Breast epithelium (tissue), 4 donors: ENCODE data around the gene PLPPR3. TPM values are rescaled to one million over a fixed set of nuclear protein-coding genes. Genes with fewer than 3 reads are reported as not detected.

Experiments
- DNase-seq, 2 donors: peaks; one replicate each; pipeline ENCODE4 v3.0.0-alpha.2; 2019; ENCODE audit warnings: low spot score in 2 of 2
- H3K27ac ChIP-seq, 2 donors: fragments of 200-600 bp; sonication (generic) in 1 of 2; one replicate each; pipeline ENCODE4 v1.5.1; 2016 to 2019; ENCODE audit warnings: mild to moderate bottlenecking in 1 of 2
- H3K27me3 ChIP-seq, 2 donors: fragments of 200-600 bp; sonication (generic) in 1 of 2; one replicate each; pipeline versions ENCODE4 v1.5.1 to v1.6.0; 2017 to 2019; ENCODE audit warnings: control low read depth in 1 of 2, mild to moderate bottlenecking in 1 of 2
- H3K36me3 ChIP-seq: fragments of 200-600 bp; one replicate; pipeline ENCODE4 v1.5.1; 2019
- H3K4me1 ChIP-seq, 2 donors: fragments of 200-600 bp; sonication (generic); one replicate each; pipeline ENCODE4 v1.5.1; 2016 to 2019; ENCODE audit warnings: control low read depth in 1 of 2
- H3K4me3 ChIP-seq, 3 donors: fragments of 200-600 bp; sonication (generic); 1 replicate in 2 of 3; 2 replicates in 1 of 3; pipeline ENCODE4 v1.5.1; 2016 to 2019; ENCODE audit warnings: mild to moderate bottlenecking in 3 of 3, moderate library complexity in 2 of 3
- H3K9me3 ChIP-seq, 2 donors: fragments of 200-600 bp; sonication (generic) in 1 of 2; one replicate each; pipeline ENCODE4 v1.5.1; 2016 to 2019; ENCODE audit warnings: control low read depth in 1 of 2
- POLR2A ChIP-seq: fragments of 450-650 bp; IDR thresholded peaks from one replicate; pipeline ENCODE4 v1.6.1; 2016; ENCODE audit warnings: antibody characterized with exemption, mild to moderate bottlenecking, moderate library complexity
- POLR2AphosphoS5 ChIP-seq, 3 donors: sonication (generic); formaldehyde crosslinking; IDR thresholded peaks; one replicate each; pipeline ENCODE4 v1.6.1; 2017; ENCODE audit warnings: antibody characterized with exemption in 3 of 3
- intact Hi-C: fragments of 100-400 bp; cut with DNase I; formaldehyde crosslinking; loops from one replicate; pipeline ENCODE4 v1.15.1; 2023; ENCODE audit warnings: low total_unique reads
- total RNA-seq, 3 donors: library from RNA; depleted of rRNA; stranded (reverse); fragments of >200 nt; gene quantifications; one replicate each; pipeline ENCODE4 v1.1.0, GENCODE V29; 2016
- TF ChIP-seq, protein P1 (sequence below), 3 donors: fragments of 450-650 bp; IDR thresholded peaks; one replicate each; pipeline ENCODE4 v1.5.1; 2016 to 2017; ENCODE audit warnings: antibody characterized with exemption in 3 of 3, mild to moderate bottlenecking in 3 of 3, moderate library complexity in 3 of 3

PLPPR3 gene
- total RNA-seq = 1 to 10 TPM in 2 of 3 donors, not detected in 1; 6.9 to 9.1 TPM

GRCh38 chr19:821825-822503 lies at the start of gene PLPPR3:
TSS of gene PLPPR3 (minus strand) at chr19:821955. CDS start at chr19:821559, 396 bp downstream.
- intact Hi-C loops = no loop called here
- peak within 1 kb of the TSS in 1 of 2 donors; percentile 12 for H3K27ac ChIP-seq
- H3K4me3 ChIP-seq = peak within 1 kb of the TSS; percentile 26 to 71 (median 49)
- TF ChIP-seq POLR2AphosphoS5 (IDR thresholded peaks at IDR 0.05) (no peak), POLR2A (no peak)
- TF ChIP-seq, protein P1, sequence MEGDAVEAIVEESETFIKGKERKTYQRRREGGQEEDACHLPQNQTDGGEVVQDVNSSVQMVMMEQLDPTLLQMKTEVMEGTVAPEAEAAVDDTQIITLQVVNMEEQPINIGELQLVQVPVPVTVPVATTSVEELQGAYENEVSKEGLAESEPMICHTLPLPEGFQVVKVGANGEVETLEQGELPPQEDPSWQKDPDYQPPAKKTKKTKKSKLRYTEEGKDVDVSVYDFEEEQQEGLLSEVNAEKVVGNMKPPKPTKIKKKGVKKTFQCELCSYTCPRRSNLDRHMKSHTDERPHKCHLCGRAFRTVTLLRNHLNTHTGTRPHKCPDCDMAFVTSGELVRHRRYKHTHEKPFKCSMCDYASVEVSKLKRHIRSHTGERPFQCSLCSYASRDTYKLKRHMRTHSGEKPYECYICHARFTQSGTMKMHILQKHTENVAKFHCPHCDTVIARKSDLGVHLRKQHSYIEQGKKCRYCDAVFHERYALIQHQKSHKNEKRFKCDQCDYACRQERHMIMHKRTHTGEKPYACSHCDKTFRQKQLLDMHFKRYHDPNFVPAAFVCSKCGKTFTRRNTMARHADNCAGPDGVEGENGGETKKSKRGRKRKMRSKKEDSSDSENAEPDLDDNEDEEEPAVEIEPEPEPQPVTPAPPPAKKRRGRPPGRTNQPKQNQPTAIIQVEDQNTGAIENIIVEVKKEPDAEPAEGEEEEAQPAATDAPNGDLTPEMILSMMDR (IDR thresholded peaks at IDR 0.05) = no peak
- no peaks in the 10 kb centered on the region for H3K36me3 ChIP-seq
- H3K9me3 ChIP-seq = no peaks in the 10 kb centered on the region
- H3K27me3 ChIP-seq = peaks cover 12 to 19% of the 10 kb centered on the region in 2 donors
- H3K4me1 ChIP-seq = peaks cover 4 to 7% of the 10 kb centered on the region in 2 donors
- DNase-seq = no peak

DNA sequence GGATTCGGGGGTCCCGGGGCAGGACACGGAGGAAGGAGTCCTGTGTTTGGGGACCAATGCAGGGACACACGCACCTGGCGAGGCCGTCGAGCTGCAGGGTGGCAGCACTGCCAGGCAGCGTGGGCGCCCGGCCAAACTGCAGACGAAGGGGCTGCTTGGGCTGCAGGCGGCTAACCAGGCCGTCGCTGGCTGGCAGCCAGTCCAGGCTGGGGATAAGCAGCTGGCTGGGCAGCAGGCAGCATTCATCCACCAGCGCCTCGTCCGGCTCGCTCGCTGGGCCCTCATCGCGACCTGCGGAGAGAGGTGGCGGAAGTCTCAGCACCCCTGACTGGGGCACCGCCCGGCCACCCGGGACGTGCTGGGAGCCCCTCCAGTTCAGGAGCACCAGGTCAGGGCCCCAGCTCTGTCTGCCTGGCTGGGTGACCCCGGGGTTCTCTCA lies 49.2 kb upstream of the PLPPR3 start:
- no peaks in the 10 kb centered on the region for H3K4me1 ChIP-seq
- H3K27ac ChIP-seq = peak overlapping the region in 1 of 2 donors; percentile 19
- H3K27me3 ChIP-seq = no peaks in the 10 kb centered on the region
- no peaks in the 10 kb centered on the region for H3K9me3 ChIP-seq
- DNase-seq = no peak
- TF ChIP-seq POLR2A = no peak
- TF ChIP-seq POLR2AphosphoS5 (IDR thresholded peaks at IDR 0.05) = no peak
- TF ChIP-seq, protein P1 (IDR thresholded peaks at IDR 0.05) = no peak
- H3K36me3 ChIP-seq = no peaks in the 10 kb centered on the region
- no peak overlapping the region for H3K4me3 ChIP-seq
- intact Hi-C loops = no loop called here

GRCh38 chr19:870314-870713 lies 48.6 kb upstream of the PLPPR3 start:
- H3K27ac ChIP-seq = peak overlapping the region; percentile 87 to 93
- H3K36me3 ChIP-seq = no peaks in the 10 kb centered on the region
- intact Hi-C loops = no loop called here

GRCh38 chr19:869245-870177 lies 47.8 kb upstream of the PLPPR3 start:
- peak overlapping the region; percentile 87 to 93 for H3K27ac ChIP-seq
- no peaks in the 10 kb centered on the region for H3K27me3 ChIP-seq
- intact Hi-C loops = no loop called here
- no peaks in the 10 kb centered on the region for H3K36me3 ChIP-seq
- no peak overlapping the region for H3K4me3 ChIP-seq
- H3K9me3 ChIP-seq = no peaks in the 10 kb centered on the region
- no peak for DNase-seq
- TF ChIP-seq POLR2AphosphoS5 (IDR thresholded peaks at IDR 0.05) = peak; percentile 30 to 32 (median 31)
- TF ChIP-seq, protein P1 (IDR thresholded peaks at IDR 0.05) = no peak
- no peak for TF ChIP-seq POLR2A
- H3K4me1 ChIP-seq = no peaks in the 10 kb centered on the region

More at GRCh38 chr19:870314-870713, 48.6 kb upstream of the PLPPR3 start:
- Histone ChIP-seq H3K9me3 (no peaks in the 10 kb centered on the region), H3K4me1 (no peaks in the 10 kb centered on the region), H3K27me3 (no peaks in the 10 kb centered on the region), H3K4me3 (no peak overlapping the region)
- DNase-seq = no peak
- TF ChIP-seq POLR2AphosphoS5 (IDR thresholded peaks at IDR 0.05) (no peak), POLR2A (no peak)
- TF ChIP-seq, protein P1 (IDR thresholded peaks at IDR 0.05) = no peak
